Measurements from ENCODE around the gene TMEM131.

Gene TMEM131

DNA sequence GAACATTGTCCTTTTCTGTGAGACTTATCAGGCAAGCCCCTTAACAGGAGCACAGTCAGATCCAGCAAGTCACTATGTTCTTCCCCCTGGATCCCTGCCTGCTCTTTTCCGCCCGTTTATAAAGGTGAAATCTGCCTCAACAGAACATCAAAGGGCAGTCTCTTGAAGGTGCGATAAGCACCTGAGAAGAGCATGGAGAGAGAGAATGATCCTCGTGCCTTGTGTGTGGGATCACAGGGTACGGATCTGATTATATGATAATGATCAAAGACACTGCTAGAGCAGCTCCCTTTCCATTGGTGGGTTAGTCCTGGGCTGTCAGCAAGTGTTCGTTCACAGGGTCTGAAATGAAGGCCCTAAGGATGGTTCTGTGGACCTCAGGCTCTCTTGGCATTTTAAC lies 176.0 kb downstream of the TMEM131 start:
- no peak for DNase-seq

DNA sequence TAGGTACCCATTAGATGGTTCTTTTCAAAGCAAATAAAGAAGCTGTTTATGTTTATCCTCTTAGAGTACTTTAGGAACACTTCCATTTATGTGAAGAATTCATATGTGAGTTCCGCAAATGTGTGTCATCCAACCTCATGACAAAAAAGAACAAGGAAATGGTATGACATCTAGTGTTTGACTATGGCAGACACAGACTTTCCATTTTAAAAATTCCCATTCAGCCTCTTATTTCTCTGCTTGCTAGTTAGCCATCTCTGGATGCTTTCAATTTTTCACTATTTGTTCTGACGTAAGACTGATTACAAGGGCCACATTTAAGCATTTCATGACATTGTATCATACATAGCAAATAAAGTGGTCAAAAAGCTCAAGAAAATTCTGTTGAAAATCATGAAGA lies 179.3 kb downstream of the TMEM131 start:
- no peak for DNase-seq

DNA sequence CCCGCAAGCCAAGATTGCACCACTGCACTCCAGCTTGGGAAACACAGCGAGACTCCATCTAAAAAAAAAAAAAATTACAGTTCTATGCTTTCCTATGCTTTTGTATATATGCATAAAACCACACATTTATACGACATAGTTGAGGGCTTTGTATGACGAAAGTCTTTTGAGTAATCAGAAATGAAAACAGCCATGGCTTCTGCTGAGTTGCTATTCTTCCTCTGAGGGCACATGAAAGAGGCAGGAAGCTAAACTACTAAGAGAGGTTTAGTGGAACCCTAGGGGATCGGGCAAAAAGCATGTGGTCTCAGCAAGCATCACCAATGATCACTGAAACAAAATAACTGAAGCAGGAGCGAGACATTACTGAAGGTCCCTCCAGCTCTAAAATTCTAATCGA lies 182.8 kb downstream of the TMEM131 start:
- DNase-seq, result no peak

DNA sequence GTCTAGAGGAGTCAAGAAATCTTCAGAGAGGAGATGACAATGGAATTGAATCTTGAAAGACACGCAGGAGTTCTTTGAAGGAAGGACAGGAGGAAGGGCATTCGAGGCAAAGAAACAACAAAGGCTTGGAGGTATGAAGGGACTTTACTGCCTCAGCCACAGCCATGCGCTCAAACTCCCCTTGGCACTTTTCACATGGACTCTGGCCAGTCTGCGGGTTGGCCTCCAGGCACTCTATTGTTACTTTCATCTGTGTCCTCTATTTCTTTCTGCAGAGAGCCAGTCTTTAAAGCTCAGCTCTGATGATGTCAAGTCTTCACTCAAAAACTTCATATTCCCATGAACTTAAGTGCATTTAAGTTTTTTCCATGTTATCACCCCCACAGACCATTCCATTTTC lies 186.9 kb downstream of the TMEM131 start:
- DNase-seq, result peak in 1 of 56 donors; percentile 3

DNA sequence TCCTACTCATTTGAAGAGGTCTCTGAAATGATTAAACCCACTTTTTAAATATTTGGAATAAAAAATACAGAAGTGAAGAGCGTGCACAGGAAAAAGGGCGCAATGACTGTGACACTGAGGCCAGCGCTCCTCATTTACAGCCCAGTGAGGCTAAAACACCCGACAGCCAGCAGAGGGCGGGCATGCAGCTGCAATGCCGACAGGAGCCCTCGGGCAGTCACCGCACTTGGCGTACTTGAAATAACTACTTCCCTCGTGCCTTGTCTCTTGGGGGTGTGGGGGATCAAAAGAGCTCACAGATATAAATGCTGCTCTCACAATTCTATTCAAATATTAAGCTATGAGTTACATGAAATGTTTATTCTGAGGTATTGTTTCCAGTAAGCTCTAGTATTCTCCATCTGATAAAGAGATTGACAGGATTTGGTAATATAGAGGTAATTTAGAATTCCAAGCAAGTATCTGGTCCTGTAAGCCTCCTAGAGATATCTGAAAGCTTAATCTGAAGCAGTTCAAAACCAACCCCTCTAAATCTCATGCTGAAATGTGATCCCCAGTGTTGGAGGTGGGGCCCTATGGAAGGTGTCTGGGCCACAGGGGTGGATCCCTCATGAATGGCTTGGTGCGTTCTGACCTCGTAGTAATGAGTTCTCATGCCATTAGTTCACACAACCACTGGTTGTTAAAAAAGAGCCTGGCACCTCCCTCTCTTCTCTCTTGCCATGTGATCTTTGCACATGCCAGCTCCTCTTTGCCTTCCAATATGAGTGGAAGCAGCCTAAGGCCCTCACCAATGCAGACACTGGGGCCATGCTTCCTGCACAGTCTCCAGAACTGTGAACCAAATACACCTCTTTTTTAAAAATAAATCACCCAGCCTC lies 188.8 kb downstream of the TMEM131 start:
- DNase-seq, result peak in 53 of 56 donors; percentile 3 to 86 (median 51)

DNA sequence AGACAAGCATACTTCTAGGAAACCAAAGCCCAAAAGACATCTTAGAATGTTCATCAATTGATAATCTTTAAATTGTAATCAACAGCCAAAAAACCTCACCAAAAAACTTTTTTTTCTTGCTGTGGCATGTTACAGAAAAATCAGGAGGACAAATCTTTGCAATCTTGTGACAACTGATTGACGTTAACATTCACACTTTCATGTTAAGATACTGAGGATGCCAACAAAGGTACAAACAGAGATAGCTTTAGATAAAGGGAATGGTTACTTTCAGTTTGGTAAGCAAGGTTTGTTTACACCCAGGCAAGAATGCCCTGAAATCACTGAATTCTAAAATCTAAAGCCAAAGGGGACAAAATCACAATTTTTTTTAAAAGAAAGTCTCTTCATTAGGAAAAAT lies 190.0 kb downstream of the TMEM131 start:
- DNase-seq, result no peak

DNA sequence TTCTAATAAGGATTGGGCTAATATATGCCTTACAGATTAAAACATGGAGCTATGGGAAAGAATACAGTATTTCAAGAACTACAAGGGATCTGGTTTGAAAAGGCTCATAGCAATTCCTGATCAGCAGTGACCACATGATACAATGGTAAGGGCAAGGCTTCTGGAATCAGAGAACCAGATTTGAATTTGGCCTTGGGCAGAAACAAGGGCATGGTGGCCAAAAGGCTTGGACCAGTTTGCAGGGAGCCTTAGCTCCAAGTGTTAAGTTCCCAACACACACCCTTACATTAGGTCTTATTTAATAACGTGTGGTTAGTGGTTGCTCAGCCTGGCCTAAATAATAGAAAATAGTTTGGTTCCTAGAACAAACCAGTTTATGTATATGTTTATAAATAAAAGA lies 194.7 kb downstream of the TMEM131 start:
- no peak for DNase-seq

DNA sequence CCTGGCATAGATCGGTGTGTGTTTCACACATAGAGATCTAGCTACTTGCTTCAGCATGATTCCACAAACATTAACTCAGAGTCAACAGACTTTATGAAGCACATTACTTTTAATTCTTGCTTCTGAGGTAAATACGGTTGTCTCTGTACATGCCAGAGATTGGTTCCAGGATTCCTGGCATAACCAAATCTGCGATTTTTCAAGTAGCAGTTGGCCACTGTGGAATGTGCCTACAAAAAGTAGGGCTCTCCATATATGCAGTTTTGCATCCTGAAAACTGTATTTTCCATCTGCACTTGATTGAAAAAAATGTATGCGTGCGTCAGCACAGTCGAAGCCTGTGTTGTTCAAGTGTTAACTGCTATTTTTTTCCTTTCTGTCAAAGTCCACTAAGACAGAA lies 197.3 kb downstream of the TMEM131 start:
- no peak for DNase-seq

DNA sequence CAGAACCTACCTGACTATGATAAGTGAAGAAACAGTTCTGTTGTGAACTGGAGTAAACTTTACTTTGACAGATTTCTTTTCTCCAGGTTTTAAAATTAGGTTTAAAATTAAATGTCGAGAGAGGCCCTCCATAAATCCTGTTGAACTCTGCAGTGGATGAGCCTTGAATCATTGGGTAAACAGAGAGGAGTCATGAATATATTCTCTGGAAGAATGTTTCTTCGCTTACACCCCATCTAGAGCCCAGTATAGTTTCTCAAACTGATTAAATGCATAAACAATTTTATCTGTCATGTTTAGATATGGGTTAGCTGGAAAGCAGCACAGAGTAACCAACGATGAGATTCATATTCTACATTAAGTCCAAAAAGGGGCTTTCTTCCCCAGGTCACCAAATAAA lies 198.4 kb downstream of the TMEM131 start:
- DNase-seq, result no peak

DNA sequence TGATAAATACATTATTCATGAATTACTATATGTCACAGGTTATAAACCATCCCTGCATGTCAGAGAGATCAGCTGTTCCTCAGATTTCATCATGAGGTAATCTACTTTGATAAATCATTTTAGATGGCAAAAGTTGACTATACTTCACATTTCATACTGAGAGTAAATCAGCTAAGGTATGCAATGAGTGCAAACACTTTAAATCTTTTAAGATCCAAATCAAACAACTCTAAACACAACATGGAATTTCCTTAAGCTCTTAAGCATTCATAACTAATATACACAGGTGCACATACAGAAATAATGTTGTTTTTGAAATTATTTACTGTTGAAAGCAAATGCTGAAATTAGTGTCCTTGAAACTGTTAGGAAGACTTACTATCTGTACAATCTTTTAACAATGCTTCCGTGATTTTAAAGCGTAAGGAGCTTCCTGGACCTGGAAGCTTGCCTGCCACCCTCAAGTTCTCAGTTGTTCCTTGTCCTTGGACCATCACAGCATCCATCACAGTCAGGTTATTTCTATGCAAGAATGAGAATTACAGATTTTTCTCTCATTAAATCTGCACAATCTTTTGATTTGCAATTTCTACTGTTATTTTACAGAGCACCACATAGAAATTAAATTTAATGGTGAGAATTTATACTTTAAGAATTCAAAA lies 199.2 kb downstream of the TMEM131 start:
- DNase-seq, result no peak

DNA sequence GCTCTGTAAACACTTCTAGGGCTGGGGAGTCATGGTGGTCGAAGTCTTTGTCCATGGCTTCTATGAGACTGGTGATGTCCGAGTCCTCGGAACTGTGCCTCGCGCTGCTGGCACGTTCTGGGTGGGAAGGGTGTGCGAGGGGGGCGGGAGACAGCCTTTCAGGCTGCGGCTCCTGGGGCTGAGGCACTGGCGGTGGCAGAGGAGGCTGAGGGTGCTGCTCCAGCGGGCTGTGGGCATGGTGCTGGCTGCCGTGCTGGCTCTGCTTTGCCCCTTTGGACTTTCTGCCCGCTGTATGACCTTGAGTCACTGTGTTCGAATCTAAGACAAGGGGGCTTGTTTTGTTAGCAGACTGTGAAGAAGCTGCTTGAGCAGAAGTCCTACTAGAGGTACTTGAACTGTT lies 203.3 kb downstream of the TMEM131 start:
- no peak for DNase-seq

DNA sequence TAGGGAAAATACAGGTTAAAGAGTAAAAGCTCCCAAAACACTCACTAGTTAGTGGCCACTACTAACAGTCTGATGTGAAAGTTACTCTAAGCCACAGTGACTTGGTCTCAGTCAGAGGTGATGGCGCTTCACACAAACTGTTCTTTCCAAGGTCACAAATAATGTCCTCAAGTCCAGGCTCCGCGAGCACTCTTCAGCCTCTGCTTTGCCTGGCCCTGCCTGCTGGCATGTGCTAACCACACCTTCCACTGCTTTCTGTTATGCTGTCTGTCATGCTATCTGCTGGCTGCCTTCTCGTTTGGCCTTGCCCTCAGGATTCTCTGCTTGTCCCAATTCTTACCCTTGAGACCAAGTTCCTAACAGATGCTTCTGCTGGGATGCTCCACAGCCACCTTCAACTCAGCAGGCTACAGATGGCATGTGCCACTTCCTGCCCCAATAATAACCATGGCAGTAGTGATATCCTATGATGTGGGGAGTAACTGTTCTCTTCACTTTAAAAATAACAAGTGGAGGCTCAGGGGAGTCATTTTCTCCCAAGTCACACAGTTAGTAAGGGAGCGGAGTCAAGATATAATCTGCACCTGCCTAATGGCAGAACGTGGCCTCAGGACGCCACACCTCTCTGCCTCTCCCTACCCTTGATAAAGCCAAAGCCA lies 206.6 kb downstream of the TMEM131 start:
- no peak for DNase-seq

DNA sequence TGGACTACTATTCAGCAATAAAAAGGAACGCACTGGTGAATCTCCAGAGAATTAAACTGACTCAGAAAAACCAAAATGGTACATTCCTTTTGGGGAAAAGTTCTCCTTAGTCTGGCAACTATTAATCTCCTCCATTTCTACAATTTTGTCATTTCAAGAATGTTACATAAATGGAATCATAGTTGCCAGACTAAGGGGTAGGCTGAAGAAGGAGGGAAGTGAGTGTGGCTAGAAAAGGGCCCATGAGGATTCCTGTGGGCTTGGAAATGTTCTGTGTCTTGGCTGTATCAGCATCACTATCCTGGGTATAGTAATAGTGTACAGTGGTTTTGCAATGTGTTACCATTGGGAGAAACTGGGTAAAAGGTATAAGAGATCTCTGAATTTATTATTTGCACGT lies 209.9 kb downstream of the TMEM131 start:
- no peak for DNase-seq

DNA sequence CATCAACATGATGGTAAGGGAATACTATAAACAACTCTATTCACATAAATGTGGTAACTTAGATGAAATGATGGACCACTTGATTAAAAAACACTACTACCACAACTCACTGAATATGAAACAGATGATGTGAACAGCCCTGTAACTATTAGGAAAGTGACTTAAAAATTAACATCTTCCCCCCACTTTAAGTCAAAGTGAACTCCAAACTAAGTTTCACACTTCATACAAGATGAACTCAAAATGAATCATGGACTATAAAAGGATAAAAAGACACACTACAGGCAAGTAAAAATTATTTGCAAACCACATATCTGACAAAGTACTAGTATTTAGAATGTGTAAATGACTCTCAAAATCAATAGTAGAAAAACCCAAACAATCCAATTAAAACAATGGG lies 210.8 kb downstream of the TMEM131 start:
- DNase-seq, result no peak

DNA sequence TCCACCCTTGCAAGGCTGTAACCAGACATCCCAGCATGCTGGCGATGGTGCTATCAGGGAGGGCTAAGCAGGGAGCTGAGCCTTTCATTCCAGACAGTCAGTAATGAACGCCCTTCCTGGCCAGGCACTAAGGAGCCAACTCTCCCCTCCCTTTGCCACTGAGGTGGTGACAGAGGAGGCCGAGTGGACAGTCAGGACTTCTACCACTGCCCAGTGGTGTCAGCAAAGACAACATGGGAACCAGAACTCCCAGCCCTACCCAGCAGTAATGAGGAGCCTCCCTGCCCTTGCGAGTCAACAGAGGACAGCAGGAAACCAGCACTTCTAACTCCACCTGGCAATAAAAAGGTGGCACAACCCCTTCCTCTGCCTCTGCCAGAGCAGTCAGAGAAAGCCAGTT lies 213.8 kb downstream of the TMEM131 start:
- no peak for DNase-seq

DNA sequence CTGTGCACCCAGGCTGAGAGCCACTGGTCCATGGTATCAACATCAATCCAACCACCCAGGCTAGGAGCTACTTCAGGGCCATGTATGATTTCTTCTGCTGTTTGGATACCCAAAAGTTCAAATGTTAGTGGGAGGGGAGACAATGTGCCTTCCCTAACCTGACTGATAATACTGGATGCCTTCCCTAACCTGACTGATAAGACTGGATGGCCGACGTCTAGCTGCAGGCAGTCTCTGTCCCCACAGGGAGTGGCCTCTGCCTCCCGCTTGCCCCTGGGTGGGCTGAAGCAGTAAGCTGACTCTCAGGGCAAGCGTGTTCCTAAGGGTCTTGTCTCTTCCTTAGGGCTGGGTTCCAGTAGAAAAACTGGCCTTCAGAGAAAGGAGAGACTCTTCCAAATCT lies 216.6 kb downstream of the TMEM131 start:
- no peak for DNase-seq

DNA sequence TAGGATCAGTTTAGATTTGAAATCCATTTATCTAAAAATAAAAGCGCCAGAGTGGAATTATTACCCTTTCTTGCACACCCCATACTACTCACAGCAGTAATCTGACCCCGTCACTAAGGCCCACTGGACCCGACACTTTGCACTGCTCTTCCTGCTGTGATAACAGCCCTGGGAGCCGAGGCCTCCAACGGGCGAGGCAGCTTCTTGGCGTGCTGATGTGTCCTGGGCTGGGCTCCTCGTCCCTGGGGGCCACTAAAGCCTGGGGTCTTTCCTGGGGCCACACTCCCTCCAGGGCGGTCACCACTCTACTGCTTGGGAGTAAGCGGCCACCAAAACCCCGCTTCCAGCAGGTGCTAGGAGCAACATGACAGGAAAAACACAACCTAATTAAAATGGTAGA lies 220.7 kb downstream of the TMEM131 start:
- DNase-seq, result no peak

DNA sequence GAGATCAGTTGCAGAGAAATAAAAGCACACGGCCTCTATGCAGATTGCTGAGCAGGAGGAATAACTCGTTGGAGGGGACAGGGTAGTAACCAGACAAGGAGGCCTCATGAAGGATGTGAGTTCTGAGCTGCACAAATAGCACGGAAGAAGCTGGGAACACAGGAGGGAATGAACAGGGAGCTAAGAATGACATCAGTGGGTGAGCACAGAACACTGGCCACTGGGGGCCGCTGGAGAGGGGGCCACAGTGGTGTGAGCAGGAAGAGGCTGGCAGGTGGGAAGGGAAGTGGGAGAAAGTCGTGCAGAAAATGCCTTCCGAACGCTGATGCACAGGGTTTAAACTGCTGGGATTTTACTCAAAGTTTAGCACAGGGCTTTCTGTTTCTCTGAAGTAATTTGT lies 221.3 kb downstream of the TMEM131 start:
- DNase-seq, result no peak

DNA sequence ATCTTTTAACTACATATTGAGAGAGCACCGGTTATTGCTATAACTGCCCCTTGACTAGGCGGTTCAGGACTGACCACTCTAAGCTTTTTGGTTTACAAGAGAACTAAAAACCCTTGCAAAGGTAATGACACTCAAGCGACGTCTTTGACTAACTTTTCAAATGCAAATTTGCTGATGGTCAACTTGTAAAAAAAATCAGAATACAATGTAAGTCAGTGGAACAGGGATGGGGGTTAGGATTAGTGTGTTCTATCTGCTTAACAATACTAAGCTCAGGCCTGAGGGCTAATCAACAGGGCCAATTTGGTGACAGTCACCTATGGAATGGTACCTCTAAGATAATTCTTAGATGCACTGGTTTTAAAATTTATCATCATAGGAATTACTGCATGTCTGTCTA lies 225.3 kb downstream of the TMEM131 start:
- DNase-seq, result no peak

DNA sequence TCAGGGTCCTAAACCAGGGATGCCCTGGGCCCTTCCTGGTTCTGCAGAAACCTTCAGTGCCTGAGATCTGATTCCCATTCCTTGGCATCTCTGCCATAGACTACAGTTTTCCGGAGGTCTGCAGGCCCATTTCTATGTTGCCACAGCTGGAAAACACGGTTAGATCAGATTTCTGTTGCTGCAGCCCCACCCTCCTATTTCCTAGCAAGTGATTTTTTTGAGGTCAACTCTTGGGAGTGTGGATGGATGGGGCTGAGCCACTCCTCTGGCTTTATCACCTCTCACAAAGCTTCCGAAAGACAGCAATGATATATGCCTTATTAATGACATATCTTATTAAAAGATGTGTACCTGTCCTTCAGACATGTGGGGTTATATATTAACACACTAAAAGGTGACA lies 226.0 kb downstream of the TMEM131 start:
- no peak for DNase-seq

DNA sequence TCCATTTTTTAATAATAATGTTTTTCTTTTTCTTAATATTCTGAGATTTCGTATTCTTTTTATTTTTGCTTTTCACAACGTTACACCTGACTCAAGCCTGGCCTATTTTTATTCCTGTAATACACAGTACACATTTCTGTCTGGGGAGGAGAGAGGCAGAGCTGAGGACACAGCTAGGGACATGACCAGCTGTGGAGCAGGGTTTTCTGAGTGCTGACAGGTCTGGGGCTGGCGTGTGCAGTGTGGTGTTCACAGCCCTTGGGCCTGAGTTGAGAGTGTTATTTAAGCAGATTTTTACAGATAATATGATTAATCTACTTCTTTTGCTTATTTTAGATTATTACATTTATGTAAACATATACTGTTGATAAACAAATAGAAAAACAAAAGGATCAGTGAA lies 226.4 kb downstream of the TMEM131 start:
- no peak for DNase-seq

DNA sequence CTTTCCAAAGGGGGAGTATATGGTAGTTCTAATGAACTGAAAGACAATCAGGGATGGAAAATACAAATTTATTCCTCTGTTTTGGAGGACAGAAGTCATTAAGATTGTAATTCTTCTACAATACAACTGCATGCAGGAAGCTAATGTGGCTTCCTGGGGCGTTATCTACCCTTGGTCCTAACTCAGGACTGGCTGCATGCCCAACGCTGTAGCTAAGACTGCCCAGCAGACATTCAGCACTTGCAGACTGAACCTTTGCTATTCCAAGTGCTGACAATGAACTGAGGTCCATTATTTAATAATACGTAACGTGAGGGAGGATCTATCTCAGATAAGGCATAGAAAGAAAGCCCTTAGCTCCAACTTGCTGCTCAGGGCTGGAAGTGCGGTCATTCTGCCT lies 229.2 kb downstream of the TMEM131 start:
- DNase-seq, result no peak

DNA sequence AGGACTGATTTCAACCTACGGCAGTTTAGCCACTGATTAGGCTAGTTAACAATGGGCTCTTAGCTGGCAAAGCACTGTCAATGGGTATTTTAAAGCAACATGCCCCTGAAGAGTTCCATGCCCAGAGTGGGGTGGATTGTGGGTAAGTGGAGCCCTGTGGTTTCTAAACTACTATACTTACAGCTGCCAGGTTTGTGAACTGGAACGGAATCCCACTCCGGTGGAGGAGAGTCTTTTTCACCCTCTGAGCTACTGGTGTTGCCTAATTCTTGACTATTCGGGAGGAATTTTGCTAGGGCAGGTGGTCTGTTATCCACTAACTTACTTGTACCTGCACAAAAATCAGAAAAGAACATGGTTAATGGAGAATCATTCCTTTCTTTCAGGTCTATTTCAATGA lies 229.8 kb downstream of the TMEM131 start:
- no peak for DNase-seq

Measured in nucleus accumbens (tissue), 56 donors.